ENCODE measurements around the gene NEAT1.

NEAT1 gene

DNA sequence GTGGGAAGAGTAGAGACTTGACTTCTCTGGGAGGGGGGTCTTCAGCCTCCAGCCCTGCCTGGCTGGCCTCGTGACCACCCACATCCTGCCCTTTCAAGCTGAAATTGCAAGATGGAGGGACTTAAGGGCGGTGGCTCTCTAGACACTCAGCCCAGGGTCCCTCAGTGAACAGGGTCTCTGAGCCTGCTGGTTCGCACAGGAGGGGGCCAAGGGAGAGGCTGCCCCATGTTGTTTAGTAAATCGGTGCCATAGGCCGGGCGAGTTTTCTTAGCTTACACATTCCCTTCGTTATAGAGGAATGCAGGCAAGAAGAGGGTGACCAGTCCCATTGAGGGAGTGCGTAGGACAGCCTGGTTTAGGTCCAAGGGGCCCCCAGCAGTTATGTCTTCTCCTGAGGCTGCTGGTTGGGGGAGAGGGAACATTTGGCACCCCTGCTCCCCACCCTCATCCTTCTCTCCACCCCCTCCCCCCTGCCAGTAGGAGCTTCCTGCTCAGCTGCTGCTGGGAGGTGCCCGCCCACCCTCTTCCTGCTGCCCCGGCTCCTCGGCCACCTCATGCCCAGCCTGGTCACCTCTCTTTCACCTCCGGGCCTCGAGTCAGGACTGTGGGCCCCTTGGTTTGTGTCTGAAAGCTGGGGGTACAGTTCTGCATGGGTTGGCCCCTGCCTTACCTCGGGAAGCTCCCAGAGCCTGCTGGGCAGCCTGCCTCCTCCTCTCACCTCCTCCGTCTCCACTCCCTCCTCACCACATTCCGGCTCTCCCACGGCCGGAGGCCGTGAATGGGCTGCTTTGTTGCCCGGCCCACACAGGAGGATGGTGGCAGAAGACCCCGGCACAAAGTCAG lies 32.3 kb upstream of the NEAT1 start:
- DNase-seq, result no peak

- DNase-seq, result no peak
Observed at GRCh38 chr11:65390996-65391395, 31.6 kb upstream of the NEAT1 start.

DNA sequence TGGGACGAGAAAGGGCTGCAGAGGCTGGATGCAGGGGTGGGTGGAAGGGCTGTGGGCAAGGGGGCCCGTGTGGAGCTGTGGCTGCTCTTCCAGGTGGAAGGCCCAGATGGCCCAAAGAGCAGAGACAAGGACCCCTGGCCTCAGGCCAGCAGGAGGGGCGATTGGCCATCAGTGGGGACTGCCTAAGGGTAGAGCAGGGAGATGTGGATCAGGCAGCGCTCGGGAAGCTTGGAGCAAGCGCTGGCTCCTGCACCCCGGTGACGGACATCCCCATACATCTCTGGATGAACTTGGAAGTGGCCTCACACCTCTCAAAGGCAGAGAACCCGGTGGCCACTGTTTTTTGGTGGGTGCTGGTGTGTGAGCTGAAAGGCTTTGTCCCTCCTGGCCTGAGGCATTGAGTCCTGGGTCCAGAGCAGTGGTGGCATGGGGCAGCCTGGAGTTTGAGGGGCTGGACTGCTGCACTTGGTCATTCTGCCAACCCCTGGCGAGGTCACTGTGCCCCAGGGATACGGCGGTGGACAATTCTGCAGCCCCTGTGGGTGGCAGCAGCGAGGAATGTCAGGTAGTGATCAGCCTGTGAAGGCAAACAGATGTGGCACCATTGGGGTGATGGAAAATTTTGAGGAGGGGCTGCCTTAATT lies 30.3 kb upstream of the NEAT1 start:
- no peak for DNase-seq

- no peak for DNase-seq
Observed at GRCh38 chr11:65392899-65393298, 29.7 kb upstream of the NEAT1 start.

DNA sequence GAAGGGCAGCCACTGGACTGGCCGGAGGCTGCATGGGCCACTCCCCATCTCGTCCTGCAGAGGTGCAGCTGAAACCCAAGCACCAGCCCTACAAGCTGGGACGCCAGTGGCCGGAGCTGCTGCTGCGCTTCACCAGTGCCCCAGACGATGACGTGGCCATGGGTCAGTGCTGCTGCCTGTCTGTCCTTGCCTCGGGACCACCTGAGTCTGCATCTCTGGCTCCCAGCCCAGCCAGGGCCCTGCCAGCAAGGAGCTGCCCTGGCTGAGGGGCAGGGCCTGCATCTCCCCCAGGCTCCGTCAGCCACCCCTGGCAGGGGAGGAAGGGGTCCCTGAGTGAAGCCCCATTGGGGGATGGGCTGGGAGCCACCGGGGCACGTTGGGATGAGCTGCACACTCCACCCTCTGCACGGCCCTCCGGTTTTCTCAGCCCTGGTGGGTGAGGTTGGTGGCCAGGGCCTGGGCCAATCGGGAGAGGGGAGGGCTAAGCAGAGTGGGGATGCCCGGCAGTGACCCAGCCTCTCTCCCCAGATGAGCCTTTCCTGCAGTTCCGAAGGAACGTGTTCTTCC lies 29.0 kb upstream of the NEAT1 start:
- no peak for DNase-seq

- DNase-seq, result no peak
Observed at GRCh38 chr11:65394125-65394536, 28.5 kb upstream of the NEAT1 start.

DNA sequence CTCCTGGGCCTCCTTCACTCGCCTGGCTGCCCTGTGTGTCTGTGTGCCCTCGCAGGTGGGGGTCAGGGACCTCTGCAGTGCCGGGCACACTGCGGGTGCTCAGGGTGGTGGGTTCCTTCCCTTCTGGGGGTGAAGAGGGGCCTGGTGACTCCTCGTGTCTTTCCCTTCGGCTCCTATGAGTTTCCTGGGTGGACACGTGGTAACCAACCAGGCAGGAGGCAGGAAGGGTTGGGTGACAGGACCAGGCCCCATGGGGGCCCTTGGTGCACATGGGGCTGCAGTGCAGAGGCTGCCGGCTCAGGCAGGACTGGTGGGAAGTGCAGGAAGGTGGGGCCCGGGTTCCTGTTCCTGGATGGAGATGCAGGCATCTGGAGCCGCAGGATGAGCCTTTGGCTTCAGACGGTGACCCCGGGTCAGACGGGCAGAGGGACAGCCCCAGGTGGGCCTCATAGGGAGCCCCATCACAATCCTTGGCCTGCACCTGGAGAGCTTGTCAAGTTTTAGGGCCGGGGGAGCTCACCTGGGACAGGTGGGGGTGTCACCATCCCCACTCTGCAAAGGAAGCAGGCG lies 26.6 kb upstream of the NEAT1 start:
- DNase-seq, result no peak

- no peak for DNase-seq
Observed at GRCh38 chr11:65396769-65397745, 25.5 kb upstream of the NEAT1 start.

- DNase-seq, result no peak
Observed at GRCh38 chr11:65398362-65398910, 24.2 kb upstream of the NEAT1 start.

DNA sequence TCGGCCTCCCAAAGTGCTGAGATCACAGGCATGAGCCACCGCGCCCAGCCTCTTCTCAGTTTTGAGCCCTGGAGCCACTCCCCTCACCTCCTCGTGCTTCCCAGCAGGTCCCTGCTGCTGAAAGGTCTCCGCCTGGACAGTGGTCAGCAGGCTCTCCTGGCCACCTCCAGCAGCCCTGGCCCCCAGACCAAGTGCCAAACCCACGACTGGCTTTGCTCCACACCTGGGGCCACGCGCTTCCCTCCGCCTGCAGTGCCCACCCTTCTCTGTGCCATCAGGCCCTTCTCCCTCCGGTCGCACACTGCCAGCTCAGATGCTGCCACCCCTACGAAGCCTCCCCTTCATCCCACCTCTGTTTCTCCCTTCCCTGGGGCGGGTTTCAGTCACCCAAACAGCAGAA lies 23.3 kb upstream of the NEAT1 start:
- DNase-seq, result no peak

GRCh38 chr11:65399845-65400244 lies 22.8 kb upstream of the NEAT1 start:
- no peak for DNase-seq

DNA sequence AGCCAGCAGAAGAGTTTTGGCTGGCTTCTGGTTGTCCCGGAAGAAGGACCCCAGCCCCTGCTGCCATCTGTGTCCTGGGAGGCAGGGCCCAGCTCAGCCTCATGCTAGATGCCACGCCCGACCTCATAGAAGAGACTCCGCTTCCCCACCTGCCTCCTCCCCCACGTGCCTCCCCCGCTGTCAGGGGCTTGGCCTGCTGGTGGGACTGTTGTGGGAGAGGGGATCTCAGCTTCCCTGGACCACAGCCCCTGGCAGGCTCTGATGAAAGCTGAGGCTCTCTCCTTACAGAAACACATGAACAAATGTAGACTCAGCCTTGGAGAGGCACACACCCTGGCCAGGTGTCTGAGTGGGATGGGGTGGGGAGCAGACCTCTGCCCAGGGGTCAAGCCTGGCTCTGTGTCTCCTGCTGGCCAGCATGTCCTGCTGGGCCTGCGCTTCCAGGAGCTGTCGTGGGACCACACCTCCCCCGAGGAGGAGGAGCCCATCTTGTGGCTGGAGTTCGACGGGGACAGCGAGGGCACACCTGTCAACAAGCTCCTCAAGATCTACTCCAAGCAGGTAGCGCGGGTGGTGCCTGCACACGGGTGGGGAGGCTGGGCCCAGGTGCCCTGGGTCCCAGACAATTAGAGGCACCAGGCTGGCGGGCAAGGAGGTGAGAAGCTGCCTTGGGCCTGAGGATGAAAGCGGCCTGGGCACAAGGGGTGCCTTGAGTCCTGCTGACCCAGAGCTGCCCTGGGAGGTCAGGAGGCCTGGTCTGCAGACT lies 22.1 kb upstream of the NEAT1 start:
- no peak for DNase-seq

DNA sequence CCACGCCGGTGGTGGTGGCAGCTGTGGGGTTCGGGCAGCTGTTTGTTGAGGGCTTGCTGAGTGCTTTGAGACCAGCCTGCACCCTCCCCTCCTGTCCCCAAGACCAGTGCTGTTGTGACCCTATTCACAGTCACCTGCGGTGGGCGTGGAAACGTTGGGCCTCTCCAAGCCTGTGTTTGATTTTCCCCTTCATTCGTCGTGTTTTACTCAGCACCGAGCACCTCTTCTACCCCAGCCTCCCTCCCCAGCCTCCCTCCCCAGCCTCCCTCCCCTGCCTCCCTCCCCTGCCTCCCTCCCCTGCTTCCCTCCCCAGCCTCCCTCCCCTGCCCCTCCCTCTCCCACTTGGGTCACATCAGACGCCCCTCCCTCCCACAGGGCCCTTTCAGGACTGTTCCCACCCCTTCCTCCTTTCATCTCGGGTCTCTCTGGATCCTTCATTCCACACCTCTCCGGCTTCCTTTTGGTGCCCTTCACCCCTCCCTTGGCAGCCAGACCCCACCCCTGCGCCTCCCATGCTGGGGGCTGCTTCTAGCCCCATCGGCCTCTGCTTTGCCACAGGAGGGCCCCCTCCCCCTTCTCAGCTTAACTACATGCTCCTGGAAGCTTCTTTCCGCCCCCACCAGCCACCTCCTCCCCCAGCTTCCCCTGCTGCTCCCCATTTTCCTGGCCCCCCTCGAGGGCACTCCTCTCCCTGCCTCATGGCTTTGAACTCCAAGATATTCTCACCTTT lies 21.4 kb upstream of the NEAT1 start:
- no peak for DNase-seq

DNA sequence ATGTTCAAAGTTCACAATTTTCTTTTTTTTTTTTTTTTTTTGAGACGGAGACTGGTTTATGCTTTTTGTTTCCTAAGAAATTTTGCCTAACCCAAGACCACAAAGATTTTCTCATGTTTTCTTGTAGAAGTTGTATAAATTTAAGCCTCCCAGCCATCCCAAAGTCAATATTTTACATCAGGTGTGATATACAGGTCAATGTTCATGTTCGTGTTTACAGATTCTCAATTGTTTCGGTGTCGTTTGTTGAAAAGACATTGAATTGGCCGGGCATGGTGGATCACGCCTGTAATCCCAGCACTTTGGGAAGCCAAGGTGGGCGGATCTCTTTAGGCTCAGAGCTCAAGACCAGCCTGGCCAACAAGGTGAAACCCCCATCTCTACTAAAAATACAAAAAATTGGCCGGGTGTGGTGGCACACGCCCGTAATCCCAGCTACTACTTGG lies 20.8 kb upstream of the NEAT1 start:
- DNase-seq, result no peak

DNA sequence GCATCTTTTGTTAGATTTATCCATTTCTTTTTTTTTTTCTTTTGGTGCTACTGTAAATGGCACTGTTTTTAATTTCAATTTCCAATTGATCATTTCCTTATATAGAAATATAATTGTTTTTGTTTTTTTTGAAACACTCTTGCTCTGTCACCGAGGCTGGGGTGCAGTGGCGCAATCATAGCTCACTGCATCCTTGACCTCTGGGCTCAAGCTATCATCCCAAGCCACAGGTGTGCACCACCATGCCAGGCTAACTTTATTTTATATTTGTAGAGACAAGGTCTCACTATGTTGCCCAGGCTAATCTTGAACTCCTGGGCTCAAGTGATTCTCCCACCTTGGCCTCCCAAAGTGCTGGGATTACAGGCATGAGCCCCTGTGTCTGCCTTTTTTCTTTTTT lies 19.8 kb upstream of the NEAT1 start:
- no peak for DNase-seq

GRCh38 chr11:65403607-65404121 lies 18.9 kb upstream of the NEAT1 start:
- DNase-seq, result no peak

- no peak for DNase-seq
Observed at GRCh38 chr11:65404210-65404609, 18.4 kb upstream of the NEAT1 start.

GRCh38 chr11:65404638-65405339 lies 17.8 kb upstream of the NEAT1 start:
- no peak for DNase-seq

GRCh38 chr11:65410936-65411680 lies 11.5 kb upstream of the NEAT1 start:
- no peak for DNase-seq
